ENCODE measurements around the gene SMIM12.

DNA sequence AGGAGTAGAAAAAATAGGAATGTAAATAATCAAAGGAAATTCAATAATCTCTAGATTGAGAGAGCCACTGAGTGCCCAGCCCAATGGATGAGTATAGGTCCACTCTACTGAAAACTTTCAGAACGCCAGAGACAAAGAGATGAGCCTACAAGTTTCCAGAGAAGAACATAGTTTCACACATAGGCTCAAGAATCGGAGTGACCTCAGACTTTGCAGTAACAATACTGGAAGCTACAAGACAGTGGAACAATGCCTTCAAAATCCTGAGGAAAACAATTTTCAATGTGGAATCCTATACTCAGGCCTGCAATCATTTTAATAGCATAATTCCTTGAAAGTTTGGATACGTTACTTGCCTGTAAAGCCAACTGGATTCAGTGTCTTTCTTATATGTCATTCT is 55.8 kb downstream of the SMIM12 start:
- TF ChIP-seq, protein P1, sequence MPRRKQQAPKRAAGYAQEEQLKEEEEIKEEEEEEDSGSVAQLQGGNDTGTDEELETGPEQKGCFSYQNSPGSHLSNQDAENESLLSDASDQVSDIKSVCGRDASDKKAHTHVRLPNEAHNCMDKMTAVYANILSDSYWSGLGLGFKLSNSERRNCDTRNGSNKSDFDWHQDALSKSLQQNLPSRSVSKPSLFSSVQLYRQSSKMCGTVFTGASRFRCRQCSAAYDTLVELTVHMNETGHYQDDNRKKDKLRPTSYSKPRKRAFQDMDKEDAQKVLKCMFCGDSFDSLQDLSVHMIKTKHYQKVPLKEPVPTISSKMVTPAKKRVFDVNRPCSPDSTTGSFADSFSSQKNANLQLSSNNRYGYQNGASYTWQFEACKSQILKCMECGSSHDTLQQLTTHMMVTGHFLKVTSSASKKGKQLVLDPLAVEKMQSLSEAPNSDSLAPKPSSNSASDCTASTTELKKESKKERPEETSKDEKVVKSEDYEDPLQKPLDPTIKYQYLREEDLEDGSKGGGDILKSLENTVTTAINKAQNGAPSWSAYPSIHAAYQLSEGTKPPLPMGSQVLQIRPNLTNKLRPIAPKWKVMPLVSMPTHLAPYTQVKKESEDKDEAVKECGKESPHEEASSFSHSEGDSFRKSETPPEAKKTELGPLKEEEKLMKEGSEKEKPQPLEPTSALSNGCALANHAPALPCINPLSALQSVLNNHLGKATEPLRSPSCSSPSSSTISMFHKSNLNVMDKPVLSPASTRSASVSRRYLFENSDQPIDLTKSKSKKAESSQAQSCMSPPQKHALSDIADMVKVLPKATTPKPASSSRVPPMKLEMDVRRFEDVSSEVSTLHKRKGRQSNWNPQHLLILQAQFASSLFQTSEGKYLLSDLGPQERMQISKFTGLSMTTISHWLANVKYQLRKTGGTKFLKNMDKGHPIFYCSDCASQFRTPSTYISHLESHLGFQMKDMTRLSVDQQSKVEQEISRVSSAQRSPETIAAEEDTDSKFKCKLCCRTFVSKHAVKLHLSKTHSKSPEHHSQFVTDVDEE (CRISPR knock-in tag; IDR thresholded peaks at IDR 0.05), result no peak
- TF ChIP-seq ESRRG (CRISPR knock-in tag; IDR thresholded peaks at IDR 0.05) (no peak), ZNF565 (CRISPR knock-in tag; conservative IDR thresholded peaks at IDR 0.05; ENCODE audit: low read depth) (no peak), ISL1 (CRISPR knock-in tag; IDR thresholded peaks at IDR 0.05) (no peak), ZFP3 (CRISPR knock-in tag; IDR thresholded peaks at IDR 0.05) (no peak), BACH2 (CRISPR knock-in tag; IDR thresholded peaks at IDR 0.05; ENCODE audit: borderline replicate concordance) (no peak), ZNF8 (CRISPR knock-in tag; IDR thresholded peaks at IDR 0.05) (no peak), PPARA (CRISPR knock-in tag; IDR thresholded peaks at IDR 0.05; ENCODE audit: borderline replicate concordance) (no peak), TCF4 (CRISPR knock-in tag; IDR thresholded peaks at IDR 0.05; ENCODE audit: borderline replicate concordance) (no peak)
